Heart left ventricle (tissue), 16 donors: ENCODE data around the gene SGSH. TPM values are rescaled to one million over a fixed set of nuclear protein-coding genes. Genes with fewer than 3 reads are reported as not detected.
"Not testable (repeated sequence)": the region's sequence is repeated elsewhere in the genome, so short reads cannot be mapped to it uniquely, and the experiment has no call there.

Experiments used
- ATAC-seq, 4 donors: fragments of 200-7000 bp; cut with Tn5 transposase; one replicate each; pipeline ENCODE4 v1.9.1; 2020 to 2022; ENCODE audit warnings: moderate library complexity in 4 of 4, mild to moderate bottlenecking in 3 of 4, moderate number of reproducible peaks in 1 of 4
- DNase-seq, 5 donors: peaks; one replicate each; pipeline ENCODE4 v3.0.0-alpha.2; 2020
- H3K27ac ChIP-seq, 12 donors: fragments of 200-600 bp; sonication (generic) in 4 of 12; one replicate each; pipeline versions ENCODE4 v1.5.0 to v1.8.0; 2016 to 2022; ENCODE audit warnings: mild to moderate bottlenecking in 2 of 12
- H3K27me3 ChIP-seq, 9 donors: fragments of 200-600 bp; sonication (generic) in 2 of 9; one replicate each; pipeline versions ENCODE4 v1.5.1 to v1.8.0; 2016 to 2022; ENCODE audit warnings: mild to moderate bottlenecking in 3 of 9
- H3K36me3 ChIP-seq, 9 donors: fragments of 200-600 bp; sonication (generic) in 2 of 9; one replicate each; pipeline versions ENCODE4 v1.5.0 to v1.8.0; 2018 to 2022; ENCODE audit warnings: mild to moderate bottlenecking in 2 of 9
- H3K4me1 ChIP-seq, 12 donors: fragments of 200-600 bp; sonication (generic) in 4 of 12; one replicate each; pipeline versions ENCODE4 v1.5.0 to v1.8.0; 2016 to 2022; ENCODE audit warnings: mild to moderate bottlenecking in 3 of 12
- H3K4me3 ChIP-seq, 12 donors: fragments of 200-600 bp; sonication (generic) in 4 of 12; one replicate each; pipeline versions ENCODE4 v1.5.0 to v1.8.0; 2017 to 2022; ENCODE audit warnings: mild to moderate bottlenecking in 9 of 12, moderate library complexity in 4 of 12
- H3K9me3 ChIP-seq, 12 donors: fragments of 200-600 bp; sonication (generic) in 4 of 12; one replicate each; pipeline versions ENCODE4 v1.5.0 to v1.8.0; 2016 to 2022; ENCODE audit warnings: mild to moderate bottlenecking in 1 of 12
- CTCF ChIP-seq, 12 donors: fragments of 200-600 bp; sonication (generic) in 4 of 12; IDR thresholded peaks; one replicate each; pipeline versions ENCODE4 v1.5.0 to v1.8.0; 2018 to 2022; ENCODE audit warnings: antibody characterized with exemption in 12 of 12, mild to moderate bottlenecking in 5 of 12
- POLR2A ChIP-seq, 2 donors: fragments of 450-650 bp; IDR thresholded peaks; one replicate each; pipeline ENCODE4 v1.6.1; 2017; ENCODE audit warnings: antibody characterized with exemption in 2 of 2, mild to moderate bottlenecking in 2 of 2, moderate library complexity in 2 of 2
- WGBS, 4 donors: extraction: QIAGEN DNeasy Blood & Tissue Kit in 2 of 4; methylation state at CpG; one replicate each; pipeline versions ENCODE4 v1.1.5 to v1.1.7; 2013 to 2018; 5-methylcytosine and 5-hydroxymethylcytosine counted together
- intact Hi-C, 10 donors: fragments of 100-400 bp; cut with DNase I; formaldehyde crosslinking; loops; one replicate each; pipeline versions ENCODE4 v1.11.1 to v1.14.2; 2022
- polyA plus RNA-seq, 2 donors: library from polyadenylated mRNA; stranded (reverse); fragments of 200-250 nt; gene quantifications; one replicate each; pipeline ENCODE4 v1.2.3, GENCODE V29; 2013
- total RNA-seq, 9 donors: library from RNA; depleted of rRNA in 2 of 9; stranded (reverse); fragments of >200 nt in 2 of 9; fragmentation: NEBNext Ultra II Directional in 3 of 9; extraction: Animal tissue kit (Norgen Biotek cat#: 25700) in 3 of 9; gene quantifications; one replicate each; pipeline versions ENCODE4 v1.1.0 to v1.2.4, GENCODE V29; 2016 to 2023
- donor health status: ischemic (EF 13 %, LVEDD 7.1; RV severe dilation, severe dysfunction).
- donor health status: healthy with polysubstance abuse.
- donor health status: DM: no; HTN: yes; CAD: no.
- donor health status: DM: no; HTN: no; CAD: no.
- donor health status: ischemic (EF 25% LVEDD 6.9; RV normal size, moderate dysfunction).
- donor health status: ischemic (EF 25% LVEDD 5.7; RV mildly dilated, moderate dysfunction).
- donor health status: healthy.
- donor health status: DM: yes; HTN: yes; CAD: no.
- donor health status: ischemic (EF 35%, LVEDD 5.7; RV mildly dilated, moderate dysfunction).
- donor health status: nonischemic (EF 11% LVEDD 7.7; RV severe dilation, severe dysfunction).
- donor health status: DM: yes; HTN: yes; CAD: no.
- donor health status: PGD.
- donor health status: ischemic (EF 29% LVEDD 5.4; RV normal size, mild dysfunction).
- donor health status: nonischemic (EF 23%, LVEDD 6.1; RV moderate dilation, normal function).

The SGSH gene
- total and polyA plus RNA-seq, 11 donors, result 6.4 to 27.0 (median 13.4) TPM

GRCh38 chr17:80245566-80246265 lies 25.6 kb upstream of the SGSH start:
- DNase-seq (no peak), ATAC-seq (no peak)
- no peak overlapping the region for H3K4me3 ChIP-seq
- H3K4me1 ChIP-seq, result peaks cover 0 to 4% (median 0%) of the 10 kb centered on the region in 12 donors
- no peak overlapping the region for H3K27ac ChIP-seq
- H3K9me3 ChIP-seq, result no peaks in the 10 kb centered on the region
- peaks cover 0 to 88% (median 42%) of the 10 kb centered on the region in 9 donors for H3K36me3 ChIP-seq
- TF ChIP-seq CTCF (IDR thresholded peaks at IDR 0.05), result no peak
- TF ChIP-seq POLR2A (IDR thresholded peaks at IDR 0.05), result no peak
- H3K27me3 ChIP-seq, result no peaks in the 10 kb centered on the region
- intact Hi-C loops, result no loop called here
- WGBS, 4 donors, result 93 to 98% (median 94%) methylated on average over 18 to 27 of the region's 27 CpGs

- Histone ChIP-seq H3K36me3 (peaks cover 0 to 87% (median 45%) of the 10 kb centered on the region in 9 donors), H3K4me1 (peaks cover 0 to 4% (median 0%) of the 10 kb centered on the region in 12 donors), H3K4me3 (no peak overlapping the region), H3K9me3 (no peaks in the 10 kb centered on the region), H3K27me3 (no peaks in the 10 kb centered on the region), H3K27ac (no peak overlapping the region)
- ATAC-seq, result no peak
- no peak for DNase-seq
- intact Hi-C loops, result no loop called here
- 88 to 92% (median 90%) methylated on average over 22 of the region's 22 CpGs for WGBS, 4 donors
- no peak for TF ChIP-seq CTCF (IDR thresholded peaks at IDR 0.05)
- TF ChIP-seq POLR2A (IDR thresholded peaks at IDR 0.05), result no peak
These were observed 24.9 kb upstream of the SGSH start for GRCh38 chr17:80244871-80245509.

- H3K27me3 ChIP-seq, ATAC-seq, DNase-seq, H3K4me3 ChIP-seq, intact Hi-C loops, H3K4me1 ChIP-seq, H3K9me3 ChIP-seq, H3K27ac ChIP-seq: not testable (repeated sequence)
- 89 to 96% (median 91%) methylated on average over 6 of the region's 6 CpGs for WGBS, 4 donors
- H3K36me3 ChIP-seq, result peaks cover 0 to 87% (median 41%) of the 10 kb centered on the region in 9 donors
These were observed 24.3 kb upstream of the SGSH start for GRCh38 chr17:80244448-80244847.

GRCh38 chr17:80243526-80244433 lies 23.6 kb upstream of the SGSH start:
- no peak for DNase-seq
- TF ChIP-seq CTCF (IDR thresholded peaks at IDR 0.05) (no peak), POLR2A (IDR thresholded peaks at IDR 0.05) (no peak)
- Histone ChIP-seq H3K4me3 (no peak overlapping the region), H3K27me3 (no peaks in the 10 kb centered on the region), H3K27ac (peak overlapping the region in 1 of 12 donors; percentile 34), H3K9me3 (no peaks in the 10 kb centered on the region), H3K4me1 (peaks cover 0 to 4% (median 0%) of the 10 kb centered on the region in 12 donors), H3K36me3 (peaks cover 0 to 83% (median 38%) of the 10 kb centered on the region in 9 donors)
- 88 to 91% (median 91%) methylated on average over 20 to 26 of the region's 26 CpGs for WGBS, 4 donors
- intact Hi-C loops, result no loop called here
- peak; percentile 39 to 74 (median 57) for ATAC-seq
